GM20000 (cell line): ENCODE measurements around the gene CDC37L1.
"Not testable (repeated sequence)": the region's sequence is repeated elsewhere in the genome, so short reads cannot be mapped to it uniquely, and the experiment has no call there.

Source experiments
- DNase-seq: peaks from one replicate; pipeline ENCODE4 v3.0.0; 2012; ENCODE audit warnings: low spot score
- CTCF ChIP-seq: IDR thresholded peaks from 2 replicates; pipeline ENCODE4 v1.5.1; 2012; ENCODE audit warnings: mild to moderate bottlenecking, control low read depth; ENCODE audit errors: extremely low read depth, missing control alignments

The CDC37L1 gene

GRCh38 chr9:4654538-4654937 is 24.8 kb upstream of the CDC37L1 start:
- TF ChIP-seq CTCF: no peak
- no peak for DNase-seq

GRCh38 chr9:4656196-4656595 is 23.2 kb upstream of the CDC37L1 start:
- DNase-seq: not testable (repeated sequence)

- no peak for DNase-seq
- TF ChIP-seq CTCF: no peak
Measured at GRCh38 chr9:4656621-4657020, 22.7 kb upstream of the CDC37L1 start.

- no peak for DNase-seq
- no peak for TF ChIP-seq CTCF
Measured at GRCh38 chr9:4657426-4658159, 21.8 kb upstream of the CDC37L1 start.

- not testable (repeated sequence) for DNase-seq
Measured at GRCh38 chr9:4660665-4661064, 18.7 kb upstream of the CDC37L1 start.

GRCh38 chr9:4661165-4661564 is 18.2 kb upstream of the CDC37L1 start:
- no peak for DNase-seq
- TF ChIP-seq CTCF: no peak

GRCh38 chr9:4661611-4662010 is 17.8 kb upstream of the CDC37L1 start:
- no peak for TF ChIP-seq CTCF
- peak; percentile 20 for DNase-seq

- peak; percentile 33 for TF ChIP-seq CTCF
- peak; percentile 88 for DNase-seq
Measured at GRCh38 chr9:4662108-4662988, 17.0 kb upstream of the CDC37L1 start, which contains the start of gene PLPP6. Gene PLPP6 (plus strand): TSS chr9:4662294. CDS start chr9:4662376, 82 bp downstream.
